CD4-positive, alpha-beta T cell (primary cell): ENCODE data around the gene MIXL1. TPM values are rescaled to one million over a fixed set of nuclear protein-coding genes. Genes with fewer than 3 reads are reported as not detected.

Experiments
- ATAC-seq: fragments of 200-7000 bp; cut with Tn5 transposase; one replicate; pipeline ENCODE4 v1.10.0; 2022; ENCODE audit warnings: mild to moderate bottlenecking; ENCODE audit not compliant: poor library complexity
- CTCF ChIA-PET: fragments of 350-600 bp; sonication (Branson Sonifier 250); formaldehyde crosslinking; loops from one replicate; lab custom pipeline; 2021; ENCODE audit warnings: antibody characterized with exemption, inconsistent platforms; lab: Charles Lee
- POLR2A ChIA-PET: fragments of 350-600 bp; sonication (Branson Sonifier 250); formaldehyde crosslinking; loops from one replicate; lab custom pipeline; 2021; ENCODE audit warnings: antibody characterized with exemption, inconsistent platforms; lab: Charles Lee
- DNase-seq, 14 experiments: peaks; one replicate each; pipeline ENCODE4 v3.0.0-alpha.2; 2013 to 2020; ENCODE audit warnings: mixed read lengths in 2 of 14
- H3K27ac ChIP-seq, 2 donors: one replicate each; pipeline versions ENCODE4 v1.5.1 to v1.7.0; 2013; ENCODE audit warnings: low read length in 2 of 2, low read depth in 1 of 2, mild to moderate bottlenecking in 1 of 2
- H3K27me3 ChIP-seq, 2 experiments: 1 replicate in 1 of 2; 2 replicates in 1 of 2; pipeline versions ENCODE4 v1.6.1 to v1.7.0; 2013; ENCODE audit warnings: low read length in 2 of 2, control low read depth in 1 of 2, mild to moderate bottlenecking in 1 of 2, moderate library complexity in 1 of 2; ENCODE audit not compliant: insufficient read depth in 2 of 2, control insufficient read depth in 1 of 2
- H3K36me3 ChIP-seq: one replicate; pipeline ENCODE4 v1.6.1; 2013; ENCODE audit warnings: low read length, control low read depth; ENCODE audit not compliant: insufficient read depth
- H3K4me1 ChIP-seq: one replicate; pipeline ENCODE4 v1.6.1; 2013; ENCODE audit warnings: low read length, control low read depth; ENCODE audit not compliant: insufficient read depth
- H3K4me3 ChIP-seq: one replicate; pipeline ENCODE4 v1.5.1; 2013; ENCODE audit warnings: mild to moderate bottlenecking, low read length, moderate library complexity
- H3K9me3 ChIP-seq, 2 experiments: 1 replicate in 1 of 2; 2 replicates in 1 of 2; pipeline versions ENCODE4 v1.6.1 to v1.7.0; 2013; ENCODE audit warnings: low read length in 2 of 2, mild to moderate bottlenecking in 2 of 2, control low read depth in 1 of 2, moderate library complexity in 1 of 2; ENCODE audit not compliant: control insufficient read depth in 1 of 2, insufficient read depth in 1 of 2
- H3K27ac Mint-ChIP-seq: one replicate; pipeline ENCODE4 v1.8.0; 2020; ENCODE audit warnings: mixed read lengths
- H3K27me3 Mint-ChIP-seq: one replicate; pipeline ENCODE4 v1.8.0; 2021; ENCODE audit warnings: mixed read lengths
- H3K36me3 Mint-ChIP-seq: one replicate; pipeline ENCODE4 v1.8.0; 2021; ENCODE audit warnings: low read depth, mixed read lengths
- H3K4me1 Mint-ChIP-seq: one replicate; pipeline ENCODE4 v1.8.0; 2021; ENCODE audit warnings: low read depth, mixed read lengths
- H3K4me3 Mint-ChIP-seq: one replicate; pipeline ENCODE4 v1.8.0; 2020; ENCODE audit warnings: mild to moderate bottlenecking, mixed read lengths
- H3K9me3 Mint-ChIP-seq: one replicate; pipeline ENCODE4 v1.8.0; 2020; ENCODE audit warnings: mixed read lengths
- CTCF ChIP-seq: fragments of 200-600 bp; IDR thresholded peaks from one replicate; pipeline ENCODE4 v1.8.0; 2022; ENCODE audit warnings: antibody characterized with exemption, mild to moderate bottlenecking
- intact Hi-C, 2 experiments: fragments of 100-400 bp; cut with DNase I in 1 of 2; cut with micrococcal nuclease in 1 of 2; formaldehyde crosslinking; loops; one replicate each; pipeline versions ENCODE4 v1.15.1 to v1.9.0; 2023 to 2025; cut with DNase I, micrococcal nuclease
- total RNA-seq, 174 experiments: library from RNA in 2 of 174; stranded (reverse) in 2 of 174; gene quantifications; one replicate each; pipeline ENCODE4 v1.2.3 and lab custom pipeline; 2021 to 2026

The MIXL1 gene
- total RNA-seq, 2 experiments from 2014 or later, result not detected

GRCh38 chr1:226217273-226217672 is 6.2 kb upstream of the MIXL1 start:
- ATAC-seq, result no peak
- Mint-ChIP-seq H3K36me3 (no peaks in the 10 kb centered on the region), H3K27ac (no peak overlapping the region), H3K4me3 (no peak overlapping the region), H3K27me3 (peaks cover 18% of the 10 kb centered on the region), H3K9me3 (no peaks in the 10 kb centered on the region), H3K4me1 (no peaks in the 10 kb centered on the region)
- Histone ChIP-seq H3K27ac (no peak overlapping the region), H3K9me3 (no peaks in the 10 kb centered on the region), H3K4me1 (no peaks in the 10 kb centered on the region), H3K27me3 (peaks cover 0 to 2% of the 10 kb centered on the region in 2 experiments), H3K4me3 (no peak overlapping the region), H3K36me3 (no peaks in the 10 kb centered on the region)
- CTCF ChIA-PET, result no interaction called here
- DNase-seq, result no peak
- no peak for TF ChIP-seq CTCF
- intact Hi-C loops, result no loop called here
- POLR2A ChIA-PET, result no interaction called here

- Histone ChIP-seq H3K27me3 (peaks cover 22 to 27% of the 10 kb centered on the region in 2 experiments), H3K9me3 (peaks cover 0 to 4% of the 10 kb centered on the region in 2 experiments), H3K4me1 (peaks cover 11% of the 10 kb centered on the region), H3K27ac (no peak overlapping the region), H3K36me3 (no peaks in the 10 kb centered on the region), H3K4me3 (no peak overlapping the region)
- ATAC-seq (no peak), DNase-seq (no peak)
- no peaks in the 10 kb centered on the region for H3K36me3 Mint-ChIP-seq
- intact Hi-C loops, result no loop called here
- ChIA-PET POLR2A (no interaction called here), CTCF (no interaction called here)
- no peak overlapping the region for H3K4me3 Mint-ChIP-seq
- H3K9me3 Mint-ChIP-seq, result no peaks in the 10 kb centered on the region
- peaks cover 40% of the 10 kb centered on the region for H3K27me3 Mint-ChIP-seq
- H3K4me1 Mint-ChIP-seq, result no peaks in the 10 kb centered on the region
- H3K27ac Mint-ChIP-seq, result no peak overlapping the region
- no peak for TF ChIP-seq CTCF
Measured at GRCh38 chr1:226220473-226221189, 2.8 kb upstream of the MIXL1 start.

GRCh38 chr1:226222686-226223085 is 778 bp upstream of the MIXL1 start:
- DNase-seq, result no peak
- intact Hi-C loops, result no loop called here
- Mint-ChIP-seq H3K27me3 (peaks cover 52% of the 10 kb centered on the region), H3K4me1 (no peaks in the 10 kb centered on the region), H3K27ac (no peak overlapping the region), H3K9me3 (no peaks in the 10 kb centered on the region), H3K36me3 (no peaks in the 10 kb centered on the region), H3K4me3 (peak overlapping the region; percentile 2)
- POLR2A ChIA-PET, result no interaction called here
- no peak for TF ChIP-seq CTCF
- Histone ChIP-seq H3K9me3 (peaks cover 0 to 4% of the 10 kb centered on the region in 2 experiments), H3K4me3 (no peak overlapping the region), H3K27ac (no peak overlapping the region), H3K4me1 (peaks cover 11% of the 10 kb centered on the region), H3K27me3 (peaks cover 22 to 29% of the 10 kb centered on the region in 2 experiments), H3K36me3 (no peaks in the 10 kb centered on the region)
- CTCF ChIA-PET, result no interaction called here
- ATAC-seq, result no peak
